GM20000 (cell line): Measurements from ENCODE around the gene PXDC1.

Experiments used
- DNase-seq: peaks from one replicate; pipeline ENCODE4 v3.0.0; 2012; ENCODE audit warnings: low spot score
- CTCF ChIP-seq: IDR thresholded peaks from 2 replicates; pipeline ENCODE4 v1.5.1; 2012; ENCODE audit warnings: mild to moderate bottlenecking, control low read depth; ENCODE audit errors: extremely low read depth, missing control alignments

The PXDC1 gene

GRCh38 chr6:3746696-3747095, 4.8 kb downstream of the PXDC1 start:
- no peak for TF ChIP-seq CTCF

GRCh38 chr6:3746119-3746691, 5.3 kb downstream of the PXDC1 start:
- DNase-seq: no peak
- no peak for TF ChIP-seq CTCF

More at GRCh38 chr6:3746696-3747095, 4.8 kb downstream of the PXDC1 start:
- no peak for DNase-seq

- TF ChIP-seq CTCF: no peak
- DNase-seq: no peak
Observed at GRCh38 chr6:3745566-3746118, 5.9 kb downstream of the PXDC1 start.

- no peak for TF ChIP-seq CTCF
- no peak for DNase-seq
Observed at GRCh38 chr6:3744901-3745470, 6.5 kb downstream of the PXDC1 start.

GRCh38 chr6:3744211-3744900, 7.2 kb downstream of the PXDC1 start:
- DNase-seq: no peak
- no peak for TF ChIP-seq CTCF

GRCh38 chr6:3743541-3743940, 8.0 kb downstream of the PXDC1 start:
- TF ChIP-seq CTCF: no peak
- no peak for DNase-seq

GRCh38 chr6:3742426-3743344, 8.8 kb downstream of the PXDC1 start:
- TF ChIP-seq CTCF: peak; percentile 72

More at GRCh38 chr6:3742426-3743344, 8.8 kb downstream of the PXDC1 start:
- DNase-seq: peak; percentile 84
